Activated T-helper 9 cell treated with anti-CD3 and anti-CD28 coated beads, Interleukin-2, amount 50 U/mL, for 16 hours (primary cell): Measurements from ENCODE around the gene PRPS2.

Experiments used
- DNase-seq: peaks from one replicate; pipeline ENCODE4 v3.0.0-alpha.2; 2020; ENCODE audit warnings: low read depth

PRPS2 gene

GRCh38 chrX:12817528-12817927, 26.3 kb downstream of the PRPS2 start:
- DNase-seq, result no peak

GRCh38 chrX:12819222-12819621, 28.0 kb downstream of the PRPS2 start:
- DNase-seq, result no peak

DNA sequence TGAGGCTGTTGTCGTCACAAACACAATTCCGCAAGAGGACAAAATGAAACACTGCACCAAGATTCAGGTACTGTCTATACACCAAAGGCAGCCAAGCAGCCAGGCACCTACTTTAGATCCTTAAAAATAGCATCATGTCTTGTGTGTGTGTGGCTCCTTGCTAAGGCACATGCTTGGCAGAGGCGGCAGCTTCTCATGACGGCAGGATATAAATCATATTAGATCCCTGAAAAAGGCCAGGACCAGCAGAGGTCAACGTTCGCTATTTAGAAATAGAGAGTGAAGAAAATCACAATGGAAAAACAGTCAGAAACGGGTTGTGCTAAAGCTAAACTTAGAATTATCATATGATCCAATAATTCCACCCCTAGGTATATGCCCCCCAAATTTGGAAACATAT, 29.5 kb downstream of the PRPS2 start:
- DNase-seq, result no peak

- no peak for DNase-seq
These were observed 33.7 kb downstream of the PRPS2 start for GRCh38 chrX:12824944-12825343.

GRCh38 chrX:12825801-12826200, 34.6 kb downstream of the PRPS2 start:
- no peak for DNase-seq

GRCh38 chrX:12843061-12843667, 52.0 kb downstream of the PRPS2 start:
- no peak for DNase-seq

GRCh38 chrX:12843668-12844279, 52.6 kb downstream of the PRPS2 start:
- no peak for DNase-seq

GRCh38 chrX:12844319-12844718, 53.1 kb downstream of the PRPS2 start:
- no peak for DNase-seq

- no peak for DNase-seq
These were observed 74.1 kb downstream of the PRPS2 start for GRCh38 chrX:12865359-12865758.

DNA sequence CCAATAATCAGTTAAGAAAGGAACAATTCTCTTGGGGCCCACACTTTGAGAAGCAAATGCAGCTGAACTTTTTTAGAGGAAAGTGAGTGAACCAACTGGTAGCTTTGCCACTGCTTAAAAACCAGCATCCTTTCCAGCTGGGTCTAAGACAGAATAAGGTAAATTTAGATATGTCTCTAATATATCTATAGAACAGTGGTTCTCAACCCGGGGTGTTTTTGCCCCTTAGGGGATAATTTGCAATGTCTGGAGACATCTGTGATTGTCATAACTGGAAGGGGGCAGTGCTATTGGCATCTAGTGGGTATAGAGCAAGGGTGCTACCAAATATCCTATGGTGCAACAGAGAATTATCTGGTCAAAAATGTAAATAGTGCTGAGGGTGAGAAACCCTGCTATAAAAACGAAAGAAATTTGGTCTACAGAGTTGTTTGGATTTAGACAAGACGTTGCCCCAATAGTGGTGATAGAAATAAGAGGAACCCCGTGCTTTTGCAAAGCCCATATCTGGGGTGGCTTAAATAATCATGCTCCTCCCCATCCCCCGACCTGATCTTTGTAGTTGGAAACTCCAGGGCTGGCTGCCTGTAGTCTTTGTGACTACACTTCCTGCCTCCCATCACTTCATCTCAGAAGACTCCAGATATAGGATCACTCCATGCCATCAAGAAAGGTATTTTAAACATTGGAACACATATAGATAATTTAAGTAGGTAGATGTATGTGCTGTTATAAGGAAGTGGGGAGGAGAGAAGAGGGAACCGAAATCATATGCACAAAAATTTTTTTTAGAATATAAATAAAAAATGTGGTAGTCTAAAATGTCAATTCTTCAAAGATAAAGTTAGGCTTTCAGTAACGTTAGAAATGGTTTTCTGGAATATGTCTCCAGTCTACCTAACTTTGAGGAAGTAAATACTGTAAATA, 75.5 kb downstream of the PRPS2 start, which contains the start of gene TLR7:
TLR7 (plus strand) TSS at position 622 of the 927 bp plus-strand sequence. CDS start 507 bp downstream, outside the sequence.
- no peak for DNase-seq

DNA sequence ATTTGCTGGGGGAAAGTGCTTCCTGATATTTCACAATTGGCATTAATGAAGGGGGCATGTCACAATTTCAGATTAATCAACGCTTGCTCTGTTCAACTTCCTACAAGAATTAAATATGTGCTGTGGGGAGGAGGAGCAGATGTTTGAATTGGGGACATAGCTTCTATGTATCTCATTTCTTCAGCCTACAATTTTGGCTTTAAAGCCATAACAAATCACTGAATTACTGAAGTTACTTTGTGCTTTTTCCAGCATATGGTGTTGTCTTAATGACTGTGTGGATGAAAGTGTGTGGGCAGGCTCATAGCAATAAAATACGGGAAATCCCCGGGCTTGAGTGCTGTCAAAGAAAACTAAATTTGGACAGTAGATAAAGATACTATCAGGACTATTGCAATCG, 76.5 kb downstream of the PRPS2 start:
- no peak for DNase-seq

DNA sequence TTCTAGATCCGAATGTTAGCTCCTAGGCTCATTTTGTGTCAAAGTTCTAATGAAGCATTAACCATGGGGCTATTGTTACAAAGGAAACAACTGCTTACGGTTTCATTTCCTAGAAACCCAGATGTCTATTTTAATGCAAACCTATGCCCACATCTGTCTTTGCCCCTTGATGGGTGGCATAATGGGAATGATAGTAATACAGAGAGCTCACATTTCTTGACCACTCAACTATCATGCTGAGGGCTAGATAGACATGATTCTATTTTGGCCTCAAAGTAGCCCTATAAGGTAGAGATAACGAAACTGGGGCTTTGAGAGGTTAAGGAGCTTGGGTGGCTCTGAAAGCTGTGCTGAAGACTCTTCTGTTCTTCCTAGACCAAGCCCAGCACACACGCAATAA, 77.5 kb downstream of the PRPS2 start:
- DNase-seq, result no peak

DNA sequence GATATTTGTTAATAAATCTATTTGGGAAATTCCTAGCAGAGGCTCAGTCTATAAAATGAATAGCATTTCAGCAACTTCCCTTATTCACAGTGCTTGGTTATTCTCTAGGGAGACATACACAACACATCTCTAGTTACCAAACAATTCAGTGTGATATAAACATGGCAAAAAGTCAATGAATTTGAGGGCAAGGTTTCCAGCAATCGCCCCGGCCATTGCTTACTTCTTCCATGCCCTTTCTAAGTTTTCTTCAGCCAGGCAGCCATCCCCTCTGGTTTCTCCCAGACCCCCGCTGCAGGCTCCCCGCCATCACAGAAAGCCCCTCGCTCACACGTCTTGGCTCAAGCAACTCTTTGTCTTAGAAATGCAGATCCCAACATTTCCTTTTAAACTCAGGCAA, 80.0 kb downstream of the PRPS2 start:
- DNase-seq, result no peak

- no peak for DNase-seq
These were observed 81.5 kb downstream of the PRPS2 start for GRCh38 chrX:12872741-12873140.
